HepG2 (cell line): ENCODE data around the gene SZRD1. TPM values are rescaled to one million over a fixed set of nuclear protein-coding genes. Genes with fewer than 3 reads are reported as not detected.

Source experiments
- ASH2L ChIP-seq: fragments of 300-600, 200-600 bp; sonication (generic); IDR thresholded peaks from 2 replicates; pipeline ENCODE4 v1.7.0; 2017; ENCODE audit warnings: low read depth, mild to moderate bottlenecking, moderate library complexity, mixed read lengths, low read length; ENCODE audit not compliant: insufficient read length
- DNMT3B ChIP-seq: conservative IDR thresholded peaks from 2 replicates; pipeline ENCODE4 v1.6.1; 2016; ENCODE audit warnings: missing biosample characterization, control low read depth
- EHMT2 ChIP-seq: fragments of 200-600 bp; sonication (generic); IDR thresholded peaks from 2 replicates; pipeline ENCODE4 v1.7.0; 2017; ENCODE audit warnings: antibody characterized with exemption, low read depth, low read length, borderline replicate concordance
- FOXK2 ChIP-seq: fragments of 450-650 bp; IDR thresholded peaks from 2 replicates; pipeline ENCODE4 v1.6.1; 2016
- FOXM1 ChIP-seq: sonication (generic); formaldehyde crosslinking; IDR thresholded peaks from 2 replicates; pipeline ENCODE4 v1.5.0; 2020; ENCODE audit warnings: missing genetic modification reagents
- HMGA1 ChIP-seq: sonication (generic); formaldehyde crosslinking; conservative IDR thresholded peaks from 2 replicates; pipeline ENCODE4 v1.4.0; 2020; ENCODE audit warnings: missing genetic modification reagents
- HNF4G ChIP-seq, 2 experiments: sonication (generic) in 1 of 2; formaldehyde crosslinking in 1 of 2; IDR thresholded peaks; 2 replicates each; pipeline versions ENCODE4 v1.4.0 to v1.6.1; 2011 to 2020; ENCODE audit warnings: borderline replicate concordance in 2 of 2, low read depth in 2 of 2, mild to moderate bottlenecking in 2 of 2, low read length in 1 of 2, missing genetic modification reagents in 1 of 2, moderate library complexity in 1 of 2
- NONO ChIP-seq, 2 experiments: fragments of 450-650 bp in 1 of 2; sonication (generic) in 1 of 2; formaldehyde crosslinking in 1 of 2; IDR thresholded peaks in 1 of 2; conservative IDR thresholded peaks in 1 of 2; 2 replicates each; pipeline versions ENCODE4 v1.6.1 to v1.8.0; 2017 to 2022; ENCODE audit warnings: mild to moderate bottlenecking in 1 of 2, missing genetic modification reagents in 1 of 2, moderate library complexity in 1 of 2
- SALL1 ChIP-seq: sonication (generic); formaldehyde crosslinking; IDR thresholded peaks from 2 replicates; pipeline ENCODE4 v1.8.0; 2022; ENCODE audit warnings: mild to moderate bottlenecking, missing genetic modification reagents
- SMARCE1 ChIP-seq: fragments of 450-650 bp; IDR thresholded peaks from 2 replicates; pipeline ENCODE4 v1.6.1; 2017; ENCODE audit warnings: borderline replicate concordance
- TBX2 ChIP-seq: sonication (generic); formaldehyde crosslinking; IDR thresholded peaks from 2 replicates; pipeline ENCODE4 v1.5.0; 2020; ENCODE audit warnings: missing genetic modification reagents, mild to moderate bottlenecking, borderline replicate concordance
- ZFP36 ChIP-seq: fragments of 150-350 bp; IDR thresholded peaks from 2 replicates; pipeline ENCODE4 v1.6.1; 2018; ENCODE audit warnings: borderline replicate concordance, low read length, low read depth; ENCODE audit not compliant: partially characterized antibody
- ZMYM4 ChIP-seq: sonication (generic); formaldehyde crosslinking; IDR thresholded peaks from 2 replicates; pipeline ENCODE4 v1.8.1; 2023; ENCODE audit warnings: mild to moderate bottlenecking, missing genetic modification reagents
- ZNF432 ChIP-seq: sonication (generic); formaldehyde crosslinking; IDR thresholded peaks from 2 replicates; pipeline ENCODE4 v1.5.0; 2020; ENCODE audit warnings: missing genetic modification reagents, mild to moderate bottlenecking, borderline replicate concordance
- ZNF572 ChIP-seq: sonication (generic); formaldehyde crosslinking; IDR thresholded peaks from 2 replicates; pipeline ENCODE4 v1.5.1; 2020; ENCODE audit warnings: mild to moderate bottlenecking, missing genetic modification reagents
- ZNF772 ChIP-seq: sonication (generic); formaldehyde crosslinking; IDR thresholded peaks from 2 replicates; pipeline ENCODE4 v1.5.0; 2020; ENCODE audit warnings: mild to moderate bottlenecking, missing genetic modification reagents
- polyA plus RNA-seq, 8 experiments: library from polyadenylated mRNA; depleted of rRNA in 3 of 8; stranded (reverse) in 7 of 8; unstranded in 1 of 8; fragments of >200 nt; fragmentation: Illumina TruSeq in 4 of 8; extraction: Trizol in 4 of 8; gene quantifications; 2 replicates each; pipeline versions ENCODE4 v1.2.1 to v1.2.3, GENCODE V29; 2011 to 2016; ENCODE audit warnings: low read depth in 4 of 8, missing spikeins in 1 of 8, mixed read lengths in 1 of 8; ENCODE audit not compliant: insufficient read depth in 1 of 8
- total RNA-seq, 5 experiments: library from RNA; depleted of rRNA; stranded (reverse); fragments of >200 nt; fragmentation: Illumina TruSeq; extraction: Trizol; gene quantifications; 2 replicates each; pipeline ENCODE4 v1.2.3, GENCODE V29; 2016; ENCODE audit warnings: low read depth in 1 of 5
- TF ChIP-seq, protein P1 (sequence below): sonication (generic); formaldehyde crosslinking; IDR thresholded peaks from 2 replicates; pipeline ENCODE4 v1.5.0; 2020; ENCODE audit warnings: mild to moderate bottlenecking, missing genetic modification reagents, borderline replicate concordance
- TF ChIP-seq, protein P2 (sequence below): sonication (generic); formaldehyde crosslinking; IDR thresholded peaks from 2 replicates; pipeline ENCODE4 v1.4.0; 2020; ENCODE audit warnings: mild to moderate bottlenecking, missing genetic modification reagents
- TF ChIP-seq, protein P3 (sequence below): sonication (generic); formaldehyde crosslinking; IDR thresholded peaks from 2 replicates; pipeline ENCODE4 v1.4.0; 2020; ENCODE audit warnings: missing genetic modification reagents, borderline replicate concordance
- TF ChIP-seq, protein P4 (sequence below): sonication (generic); formaldehyde crosslinking; IDR thresholded peaks from 2 replicates; pipeline ENCODE4 v1.5.1; 2020; ENCODE audit warnings: mild to moderate bottlenecking, moderate library complexity, missing genetic modification reagents

Gene SZRD1
- total and polyA plus RNA-seq, 2 of the 13 experiments (the other 11 are each of a cell fraction or from before 2014, with no cell fraction given), result 28.5 to 41.4 TPM

DNA sequence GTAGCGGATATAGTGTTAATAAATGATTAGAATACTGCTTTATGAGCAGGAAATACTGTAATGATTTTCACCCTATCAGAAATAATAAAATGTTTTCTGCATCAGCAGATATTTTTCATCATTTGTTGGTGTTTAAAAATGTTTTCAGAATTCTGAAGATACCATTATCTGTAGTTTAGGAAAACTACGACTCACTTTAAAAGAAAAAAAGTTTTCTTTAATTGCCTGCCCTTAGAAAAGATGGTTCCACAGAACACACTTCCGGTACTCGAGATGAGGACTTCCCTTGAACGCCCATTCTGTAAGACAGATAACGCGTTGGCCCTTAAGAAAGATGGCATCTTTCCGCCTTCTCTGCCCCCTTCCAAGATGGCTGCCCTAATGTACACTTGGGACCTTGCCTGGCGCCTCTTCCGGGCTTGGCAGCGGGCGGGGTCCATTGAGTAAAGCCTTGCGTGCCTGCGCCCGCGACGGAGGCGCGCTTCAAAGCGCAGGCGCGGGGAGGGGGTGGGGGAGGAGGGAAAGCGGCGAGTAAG, at the start of gene SZRD1 (continued):
- no peak for TF ChIP-seq ZFP36
- no peak for TF ChIP-seq ZNF432 (CRISPR knock-in tag)
- TF ChIP-seq, protein P1, sequence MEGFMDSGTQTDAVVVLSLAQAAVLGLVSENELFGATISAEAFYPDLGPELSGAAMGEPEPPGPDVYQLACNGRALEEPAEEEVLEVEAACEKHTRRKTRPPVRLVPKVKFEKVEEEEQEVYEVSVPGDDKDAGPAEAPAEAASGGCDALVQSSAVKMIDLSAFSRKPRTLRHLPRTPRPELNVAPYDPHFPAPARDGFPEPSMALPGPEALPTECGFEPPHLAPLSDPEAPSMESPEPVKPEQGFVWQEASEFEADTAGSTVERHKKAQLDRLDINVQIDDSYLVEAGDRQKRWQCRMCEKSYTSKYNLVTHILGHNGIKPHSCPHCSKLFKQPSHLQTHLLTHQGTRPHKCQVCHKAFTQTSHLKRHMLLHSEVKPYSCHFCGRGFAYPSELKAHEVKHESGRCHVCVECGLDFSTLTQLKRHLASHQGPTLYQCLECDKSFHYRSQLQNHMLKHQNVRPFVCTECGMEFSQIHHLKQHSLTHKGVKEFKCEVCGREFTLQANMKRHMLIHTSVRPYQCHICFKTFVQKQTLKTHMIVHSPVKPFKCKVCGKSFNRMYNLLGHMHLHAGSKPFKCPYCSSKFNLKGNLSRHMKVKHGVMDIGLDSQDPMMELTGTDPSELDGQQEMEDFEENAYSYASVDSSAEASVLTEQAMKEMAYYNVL (CRISPR knock-in tag), result no peak
- TF ChIP-seq, protein P2, sequence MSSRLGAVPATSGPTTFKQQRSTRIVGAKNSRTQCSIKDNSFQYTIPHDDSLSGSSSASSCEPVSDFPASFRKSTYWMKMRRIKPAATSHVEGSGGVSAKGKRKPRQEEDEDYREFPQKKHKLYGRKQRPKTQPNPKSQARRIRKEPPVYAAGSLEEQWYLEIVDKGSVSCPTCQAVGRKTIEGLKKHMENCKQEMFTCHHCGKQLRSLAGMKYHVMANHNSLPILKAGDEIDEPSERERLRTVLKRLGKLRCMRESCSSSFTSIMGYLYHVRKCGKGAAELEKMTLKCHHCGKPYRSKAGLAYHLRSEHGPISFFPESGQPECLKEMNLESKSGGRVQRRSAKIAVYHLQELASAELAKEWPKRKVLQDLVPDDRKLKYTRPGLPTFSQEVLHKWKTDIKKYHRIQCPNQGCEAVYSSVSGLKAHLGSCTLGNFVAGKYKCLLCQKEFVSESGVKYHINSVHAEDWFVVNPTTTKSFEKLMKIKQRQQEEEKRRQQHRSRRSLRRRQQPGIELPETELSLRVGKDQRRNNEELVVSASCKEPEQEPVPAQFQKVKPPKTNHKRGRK (CRISPR knock-in tag), result no peak
- TF ChIP-seq SMARCE1, result no peak
- TF ChIP-seq NONO (IDR thresholded peaks at IDR 0.05), result no peak
- TF ChIP-seq NONO (CRISPR knock-in tag; conservative IDR thresholded peaks at IDR 0.05), result 0 out of 2 replicates have a peak, but pooled peaks have one; percentile 57
- TF ChIP-seq EHMT2, result peak; percentile 75; the same call in 1 of the 2 replicates
- TF ChIP-seq ZMYM4 (CRISPR knock-in tag), result no peak
- no peak for TF ChIP-seq ASH2L
- TF ChIP-seq, protein P3, sequence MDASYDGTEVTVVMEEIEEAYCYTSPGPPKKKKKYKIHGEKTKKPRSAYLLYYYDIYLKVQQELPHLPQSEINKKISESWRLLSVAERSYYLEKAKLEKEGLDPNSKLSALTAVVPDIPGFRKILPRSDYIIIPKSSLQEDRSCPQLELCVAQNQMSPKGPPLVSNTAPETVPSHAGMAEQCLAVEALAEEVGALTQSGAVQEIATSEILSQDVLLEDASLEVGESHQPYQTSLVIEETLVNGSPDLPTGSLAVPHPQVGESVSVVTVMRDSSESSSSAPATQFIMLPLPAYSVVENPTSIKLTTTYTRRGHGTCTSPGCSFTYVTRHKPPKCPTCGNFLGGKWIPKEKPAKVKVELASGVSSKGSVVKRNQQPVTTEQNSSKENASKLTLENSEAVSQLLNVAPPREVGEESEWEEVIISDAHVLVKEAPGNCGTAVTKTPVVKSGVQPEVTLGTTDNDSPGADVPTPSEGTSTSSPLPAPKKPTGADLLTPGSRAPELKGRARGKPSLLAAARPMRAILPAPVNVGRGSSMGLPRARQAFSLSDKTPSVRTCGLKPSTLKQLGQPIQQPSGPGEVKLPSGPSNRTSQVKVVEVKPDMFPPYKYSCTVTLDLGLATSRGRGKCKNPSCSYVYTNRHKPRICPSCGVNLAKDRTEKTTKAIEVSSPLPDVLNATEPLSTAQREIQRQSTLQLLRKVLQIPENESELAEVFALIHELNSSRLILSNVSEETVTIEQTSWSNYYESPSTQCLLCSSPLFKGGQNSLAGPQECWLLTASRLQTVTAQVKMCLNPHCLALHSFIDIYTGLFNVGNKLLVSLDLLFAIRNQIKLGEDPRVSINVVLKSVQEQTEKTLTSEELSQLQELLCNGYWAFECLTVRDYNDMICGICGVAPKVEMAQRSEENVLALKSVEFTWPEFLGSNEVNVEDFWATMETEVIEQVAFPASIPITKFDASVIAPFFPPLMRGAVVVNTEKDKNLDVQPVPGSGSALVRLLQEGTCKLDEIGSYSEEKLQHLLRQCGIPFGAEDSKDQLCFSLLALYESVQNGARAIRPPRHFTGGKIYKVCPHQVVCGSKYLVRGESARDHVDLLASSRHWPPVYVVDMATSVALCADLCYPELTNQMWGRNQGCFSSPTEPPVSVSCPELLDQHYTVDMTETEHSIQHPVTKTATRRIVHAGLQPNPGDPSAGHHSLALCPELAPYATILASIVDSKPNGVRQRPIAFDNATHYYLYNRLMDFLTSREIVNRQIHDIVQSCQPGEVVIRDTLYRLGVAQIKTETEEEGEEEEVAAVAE (CRISPR knock-in tag), result 0 out of 2 replicates have a peak, but pooled peaks have one; percentile 54
- TF ChIP-seq, protein P4, sequence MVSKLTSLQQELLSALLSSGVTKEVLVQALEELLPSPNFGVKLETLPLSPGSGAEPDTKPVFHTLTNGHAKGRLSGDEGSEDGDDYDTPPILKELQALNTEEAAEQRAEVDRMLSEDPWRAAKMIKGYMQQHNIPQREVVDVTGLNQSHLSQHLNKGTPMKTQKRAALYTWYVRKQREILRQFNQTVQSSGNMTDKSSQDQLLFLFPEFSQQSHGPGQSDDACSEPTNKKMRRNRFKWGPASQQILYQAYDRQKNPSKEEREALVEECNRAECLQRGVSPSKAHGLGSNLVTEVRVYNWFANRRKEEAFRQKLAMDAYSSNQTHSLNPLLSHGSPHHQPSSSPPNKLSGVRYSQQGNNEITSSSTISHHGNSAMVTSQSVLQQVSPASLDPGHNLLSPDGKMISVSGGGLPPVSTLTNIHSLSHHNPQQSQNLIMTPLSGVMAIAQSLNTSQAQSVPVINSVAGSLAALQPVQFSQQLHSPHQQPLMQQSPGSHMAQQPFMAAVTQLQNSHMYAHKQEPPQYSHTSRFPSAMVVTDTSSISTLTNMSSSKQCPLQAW (CRISPR knock-in tag), result peak; percentile 90
- no peak for TF ChIP-seq HNF4G (IDR thresholded peaks at IDR 0.05; ENCODE audit: borderline replicate concordance, low read depth, low read length)
- TF ChIP-seq HNF4G (CRISPR knock-in tag; IDR thresholded peaks at IDR 0.05; ENCODE audit: borderline replicate concordance, low read depth), result no peak
- TF ChIP-seq ZNF772 (CRISPR knock-in tag), result no peak
- TF ChIP-seq TBX2 (CRISPR knock-in tag), result no peak
- peak; percentile 64; the same call in 1 of the 2 replicates for TF ChIP-seq FOXK2
- TF ChIP-seq SALL1, result no peak
- no peak for TF ChIP-seq FOXM1
- TF ChIP-seq ZNF572 (CRISPR knock-in tag), result no peak
- TF ChIP-seq HMGA1, result no peak
- TF ChIP-seq DNMT3B, result no peak
